ENCODE data around the gene RRAGC. TPM values are rescaled to one million over a fixed set of nuclear protein-coding genes. Genes with fewer than 3 reads are reported as not detected.
A peak's percentile ranks its signal among the peaks of the same experiment; 100 is the strongest.
"Not testable (repeated sequence)": the region's sequence is repeated elsewhere in the genome, so short reads cannot be mapped to it uniquely, and the experiment has no call there.

RRAGC gene
- total and polyA plus RNA-seq, 2 experiments from 2014 or later, result 9.3 to 12.8 TPM

- Histone ChIP-seq H3K79me2 (replicated peaks; ENCODE audit: insufficient read depth) (no peaks in the 10 kb centered on the region; the same call in 1 of the 2 replicates), H2AFZ (no peak overlapping the region), H3K27ac (ENCODE audit: low read depth) (no peak overlapping the region), H3K9me2 (ENCODE audit: insufficient read depth) (no peaks in the 10 kb centered on the region), H3K4me1 (ENCODE audit: insufficient read depth) (0 out of 2 replicates have a peak, but pooled peaks cover 3% of the 10 kb centered on the region), H3K4me3 (no peak overlapping the region), H3F3A (replicated peaks; ENCODE audit: low read depth) (no peaks in the 10 kb centered on the region), H4K20me1 (replicated peaks; ENCODE audit: insufficient read depth) (0 out of 2 replicates have a peak, but pooled peaks cover 3% of the 10 kb centered on the region), H3K27me3 (ENCODE audit: insufficient read depth) (no peaks in the 10 kb centered on the region), H3K4me2 (no peak overlapping the region), H3K36me3 (ENCODE audit: insufficient read depth) (peaks cover 10% of the 10 kb centered on the region; the same call in 1 of the 2 replicates)
- ATAC-seq, result no peak; the same call in 2 of the 3 replicates
- Mint-ChIP-seq H3K27ac (no peak overlapping the region), H3K4me3 (no peak overlapping the region), H3K4me1 (no peaks in the 10 kb centered on the region), H3K9me3 (no peaks in the 10 kb centered on the region), H3K36me3 (ENCODE audit: low read depth) (peaks cover 46% of the 10 kb centered on the region), H3K27me3 (ENCODE audit: insufficient read depth, low read depth, poor library complexity) (no peaks in the 10 kb centered on the region)
- TF ChIP-seq ZNF462 (CRISPR knock-in tag; IDR thresholded peaks at IDR 0.05), result no peak
- TF ChIP-seq, protein P1, sequence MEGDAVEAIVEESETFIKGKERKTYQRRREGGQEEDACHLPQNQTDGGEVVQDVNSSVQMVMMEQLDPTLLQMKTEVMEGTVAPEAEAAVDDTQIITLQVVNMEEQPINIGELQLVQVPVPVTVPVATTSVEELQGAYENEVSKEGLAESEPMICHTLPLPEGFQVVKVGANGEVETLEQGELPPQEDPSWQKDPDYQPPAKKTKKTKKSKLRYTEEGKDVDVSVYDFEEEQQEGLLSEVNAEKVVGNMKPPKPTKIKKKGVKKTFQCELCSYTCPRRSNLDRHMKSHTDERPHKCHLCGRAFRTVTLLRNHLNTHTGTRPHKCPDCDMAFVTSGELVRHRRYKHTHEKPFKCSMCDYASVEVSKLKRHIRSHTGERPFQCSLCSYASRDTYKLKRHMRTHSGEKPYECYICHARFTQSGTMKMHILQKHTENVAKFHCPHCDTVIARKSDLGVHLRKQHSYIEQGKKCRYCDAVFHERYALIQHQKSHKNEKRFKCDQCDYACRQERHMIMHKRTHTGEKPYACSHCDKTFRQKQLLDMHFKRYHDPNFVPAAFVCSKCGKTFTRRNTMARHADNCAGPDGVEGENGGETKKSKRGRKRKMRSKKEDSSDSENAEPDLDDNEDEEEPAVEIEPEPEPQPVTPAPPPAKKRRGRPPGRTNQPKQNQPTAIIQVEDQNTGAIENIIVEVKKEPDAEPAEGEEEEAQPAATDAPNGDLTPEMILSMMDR (conservative IDR thresholded peaks at IDR 0.05; ENCODE audit: low read depth in 2 of 2), result peak in 1 of 2 experiments; percentile 45; a peak in 2 of 4 replicates
- no peak for DNase-seq (ENCODE audit: low spot score)
Observed at GRCh38 chr1:38846210-38846609, 13.4 kb downstream of the RRAGC start.

DNA sequence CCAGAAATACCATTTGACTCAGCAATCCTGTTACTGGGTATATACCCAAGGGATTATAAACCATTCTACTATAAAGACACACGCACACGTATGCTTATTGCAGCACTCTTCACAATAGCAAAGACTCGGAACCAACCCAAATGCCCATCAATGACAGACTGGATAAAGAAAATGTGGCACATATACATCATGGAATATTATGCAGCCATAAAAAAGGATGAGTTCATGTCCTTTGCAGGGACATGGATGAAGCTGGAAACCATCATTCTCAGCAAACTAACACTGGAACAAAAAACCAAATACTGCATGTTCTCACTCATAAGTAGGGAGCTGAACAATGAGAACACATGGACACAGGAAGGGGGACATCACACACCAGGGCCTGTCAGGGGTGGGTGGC lies 14.5 kb downstream of the RRAGC start:
- not testable (repeated sequence) for H3K27me3 Mint-ChIP-seq (ENCODE audit: insufficient read depth, low read depth, poor library complexity); ATAC-seq

More for the DNA sequence above, 14.5 kb downstream of the RRAGC start:
- not testable (repeated sequence) for H3K9me3 Mint-ChIP-seq; H3K9me2 ChIP-seq (ENCODE audit: insufficient read depth); H3K4me2 ChIP-seq; H3K27ac Mint-ChIP-seq; H2AFZ ChIP-seq; DNase-seq (ENCODE audit: low spot score); H3F3A ChIP-seq (replicated peaks; ENCODE audit: low read depth); H3K4me3 Mint-ChIP-seq; H3K27me3 ChIP-seq (ENCODE audit: insufficient read depth); H3K79me2 ChIP-seq (replicated peaks; ENCODE audit: insufficient read depth); H3K36me3 ChIP-seq (ENCODE audit: insufficient read depth); H3K27ac ChIP-seq (ENCODE audit: low read depth); H4K20me1 ChIP-seq (replicated peaks; ENCODE audit: insufficient read depth); H3K4me3 ChIP-seq; H3K4me1 Mint-ChIP-seq; H3K4me1 ChIP-seq (ENCODE audit: insufficient read depth)
- H3K36me3 Mint-ChIP-seq (ENCODE audit: low read depth), result peaks cover 37% of the 10 kb centered on the region
